Measurements from ENCODE around the gene FGD2. TPM values are rescaled to one million over a fixed set of nuclear protein-coding genes. Genes with fewer than 3 reads are reported as not detected.

The FGD2 gene
- total RNA-seq, 1 experiment from 2014 or later = 0.44 TPM

DNA sequence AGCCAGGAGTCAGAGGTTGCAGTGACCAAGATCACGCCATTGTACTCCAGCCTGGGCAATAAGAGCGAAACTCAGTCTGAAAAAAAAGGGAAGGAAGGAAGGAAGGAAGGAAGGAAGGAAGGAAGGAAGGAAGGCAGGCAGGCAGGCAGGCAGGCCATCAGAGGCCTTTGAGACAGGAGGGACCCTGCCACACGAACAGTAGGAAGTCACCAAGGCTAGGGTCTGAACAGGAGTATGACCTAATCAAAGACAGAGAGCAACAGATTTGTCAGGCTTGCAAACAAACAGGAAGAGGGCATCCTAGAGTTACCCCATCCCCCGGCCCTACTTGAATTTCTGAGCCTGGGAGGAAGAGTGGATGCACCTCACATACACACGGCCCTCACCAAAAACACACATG lies 67.1 kb downstream of the FGD2 start:
- POLR2A ChIA-PET (ENCODE audit: unreplicated experiment) = no interaction called here
- ATAC-seq = no peak

DNA sequence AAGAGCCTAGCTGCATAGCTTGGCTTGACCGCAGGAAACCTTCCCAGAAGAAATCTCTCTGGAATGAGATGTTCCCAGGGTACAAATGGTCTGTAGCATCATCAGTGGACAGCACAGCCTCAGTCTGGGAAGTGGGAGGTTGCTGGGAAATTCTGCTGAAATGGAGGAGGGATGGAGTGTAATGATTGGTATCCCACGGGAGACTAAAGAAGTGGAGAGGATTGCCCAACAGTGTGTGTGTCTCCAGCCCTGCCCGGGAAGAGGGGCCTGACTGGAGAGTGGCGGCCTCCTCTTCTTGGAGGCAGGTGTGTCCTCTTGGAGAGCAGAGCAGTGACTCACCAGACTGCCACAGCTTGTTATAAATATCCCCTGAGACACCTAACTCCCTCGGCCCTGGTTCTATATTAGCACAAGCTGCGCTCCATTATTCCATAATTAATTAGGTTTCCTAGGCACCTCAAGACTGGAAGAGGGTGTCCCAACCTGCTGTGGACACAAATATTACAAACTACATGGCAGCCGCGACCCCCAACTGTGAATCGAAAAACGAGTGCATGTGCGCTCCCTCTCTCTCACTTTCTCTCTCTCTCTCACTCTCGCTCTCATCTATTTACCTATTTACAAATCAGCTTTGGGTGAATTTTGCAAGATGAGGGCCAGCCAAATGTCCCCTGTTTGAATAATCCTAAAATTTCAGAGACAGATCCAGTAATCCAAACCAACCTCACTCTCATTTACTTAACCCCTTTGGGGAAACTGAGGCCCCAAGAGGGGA lies 68.8 kb downstream of the FGD2 start:
- CTCF ChIA-PET = no interaction called here
- ATAC-seq = 0 out of 2 replicates have a peak, but pooled peaks have one; percentile 45
- POLR2A ChIA-PET (ENCODE audit: unreplicated experiment) = interaction anchor here (0.5 kb wide), 1 partner anchor 463 kb away, joined by 3 read pairs; no protein-coding TSS in a partner anchor

More for the DNA sequence above, 67.1 kb downstream of the FGD2 start:
- BruUV-seq (replicated peaks) = no TSS peak
- Histone ChIP-seq H3K4me2 (ENCODE audit: low read length) (no peak overlapping the region), H3K27ac (ENCODE audit: low read length) (no peak overlapping the region), H3K79me2 (ENCODE audit: low read length) (no peaks in the 10 kb centered on the region), H3K9ac (ENCODE audit: low read length) (no peak overlapping the region), H4K20me1 (ENCODE audit: low read length) (no peaks in the 10 kb centered on the region), H3K9me2 (replicated peaks; ENCODE audit: low read length) (no peaks in the 10 kb centered on the region), H3K4me3 (ENCODE audit: low read length) (no peak overlapping the region), H3K36me3 (ENCODE audit: low read depth, low read length) (no peaks in the 10 kb centered on the region), H3K9me3 (ENCODE audit: low read length) (no peaks in the 10 kb centered on the region), H3K27me3 (ENCODE audit: low read length) (no peaks in the 10 kb centered on the region), H3K4me1 (ENCODE audit: insufficient read depth, low read length) (no peaks in the 10 kb centered on the region), H3F3A (ENCODE audit: low read length, unreplicated experiment) (no peaks in the 10 kb centered on the region), H2AFZ (ENCODE audit: low read length) (no peak overlapping the region)
- TF ChIP-seq EZH2phosphoT487 (IDR thresholded peaks at IDR 0.05; ENCODE audit: borderline replicate concordance, low read length) = no peak
- TF ChIP-seq, protein P1, sequence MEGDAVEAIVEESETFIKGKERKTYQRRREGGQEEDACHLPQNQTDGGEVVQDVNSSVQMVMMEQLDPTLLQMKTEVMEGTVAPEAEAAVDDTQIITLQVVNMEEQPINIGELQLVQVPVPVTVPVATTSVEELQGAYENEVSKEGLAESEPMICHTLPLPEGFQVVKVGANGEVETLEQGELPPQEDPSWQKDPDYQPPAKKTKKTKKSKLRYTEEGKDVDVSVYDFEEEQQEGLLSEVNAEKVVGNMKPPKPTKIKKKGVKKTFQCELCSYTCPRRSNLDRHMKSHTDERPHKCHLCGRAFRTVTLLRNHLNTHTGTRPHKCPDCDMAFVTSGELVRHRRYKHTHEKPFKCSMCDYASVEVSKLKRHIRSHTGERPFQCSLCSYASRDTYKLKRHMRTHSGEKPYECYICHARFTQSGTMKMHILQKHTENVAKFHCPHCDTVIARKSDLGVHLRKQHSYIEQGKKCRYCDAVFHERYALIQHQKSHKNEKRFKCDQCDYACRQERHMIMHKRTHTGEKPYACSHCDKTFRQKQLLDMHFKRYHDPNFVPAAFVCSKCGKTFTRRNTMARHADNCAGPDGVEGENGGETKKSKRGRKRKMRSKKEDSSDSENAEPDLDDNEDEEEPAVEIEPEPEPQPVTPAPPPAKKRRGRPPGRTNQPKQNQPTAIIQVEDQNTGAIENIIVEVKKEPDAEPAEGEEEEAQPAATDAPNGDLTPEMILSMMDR (conservative IDR thresholded peaks at IDR 0.05; ENCODE audit: low read depth, low read length) = no peak
- no peak for TF ChIP-seq EZH2 (IDR thresholded peaks at IDR 0.05; ENCODE audit: low read length, unreplicated experiment)
- intact Hi-C loops (cut with micrococcal nuclease) = no loop called here
- no peak for DNase-seq
- CTCF ChIA-PET = no interaction called here

DNA sequence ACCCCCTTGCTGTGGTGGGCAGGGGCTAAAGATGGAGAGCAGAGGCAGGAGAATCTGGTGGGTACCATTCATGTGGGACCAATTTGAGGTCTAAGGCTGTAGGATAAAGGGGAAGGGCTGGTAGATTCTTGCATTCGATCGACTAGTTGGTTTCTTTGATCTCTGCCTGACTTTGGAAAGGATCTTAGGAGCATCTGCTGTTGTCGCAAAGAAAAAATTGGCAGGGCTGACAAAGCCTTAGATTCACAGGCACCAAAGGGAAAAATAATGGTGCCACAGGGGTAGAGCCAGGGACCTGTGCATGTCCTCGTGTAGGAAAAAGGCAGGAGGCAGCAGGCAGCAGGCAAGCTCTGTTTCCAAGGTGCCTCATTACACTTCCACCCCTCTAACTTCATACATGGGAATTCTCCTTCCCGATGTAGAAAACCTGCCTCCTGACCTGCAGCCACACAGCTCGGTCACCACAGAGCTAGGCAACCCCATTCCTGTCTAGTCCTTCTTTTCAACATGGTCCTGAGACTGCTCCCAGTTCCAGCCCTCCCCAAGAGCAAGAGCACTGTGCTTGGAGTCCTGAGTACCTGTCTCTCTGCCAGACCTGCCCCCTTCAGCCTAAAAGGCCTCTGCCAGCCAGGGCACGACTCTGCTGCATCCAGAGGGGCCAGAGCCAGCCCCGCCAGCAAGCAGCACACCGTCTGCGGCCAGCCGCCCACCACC lies 71.9 kb downstream of the FGD2 start:
- POLR2A ChIA-PET (ENCODE audit: unreplicated experiment) = no interaction called here

More for the DNA sequence above, 68.8 kb downstream of the FGD2 start:
- Histone ChIP-seq H3K9ac (ENCODE audit: low read length) (no peak overlapping the region), H4K20me1 (ENCODE audit: low read length) (no peaks in the 10 kb centered on the region), H3K36me3 (ENCODE audit: low read depth, low read length) (no peaks in the 10 kb centered on the region), H3K9me2 (replicated peaks; ENCODE audit: low read length) (no peaks in the 10 kb centered on the region), H3F3A (ENCODE audit: low read length, unreplicated experiment) (no peaks in the 10 kb centered on the region), H3K4me2 (ENCODE audit: low read length) (no peak overlapping the region), H3K4me1 (ENCODE audit: insufficient read depth, low read length) (no peaks in the 10 kb centered on the region), H2AFZ (ENCODE audit: low read length) (no peak overlapping the region), H3K27ac (ENCODE audit: low read length) (no peak overlapping the region), H3K79me2 (ENCODE audit: low read length) (no peaks in the 10 kb centered on the region), H3K27me3 (ENCODE audit: low read length) (no peaks in the 10 kb centered on the region), H3K4me3 (ENCODE audit: low read length) (no peak overlapping the region), H3K9me3 (ENCODE audit: low read length) (no peaks in the 10 kb centered on the region)
- intact Hi-C loops (cut with micrococcal nuclease) = no loop called here
- BruUV-seq (replicated peaks) = no TSS peak
- TF ChIP-seq EZH2phosphoT487 (IDR thresholded peaks at IDR 0.05; ENCODE audit: borderline replicate concordance, low read length) = no peak
- peak; percentile 14 for DNase-seq

More for the DNA sequence above, 71.9 kb downstream of the FGD2 start:
- ATAC-seq (no peak), DNase-seq (no peak)
- TF ChIP-seq, protein P1 (conservative IDR thresholded peaks at IDR 0.05; ENCODE audit: low read depth, low read length) = no peak
- TF ChIP-seq EZH2phosphoT487 (IDR thresholded peaks at IDR 0.05; ENCODE audit: borderline replicate concordance, low read length) (no peak), EZH2 (IDR thresholded peaks at IDR 0.05; ENCODE audit: low read length, unreplicated experiment) (no peak)
- CTCF ChIA-PET = no interaction called here
- Histone ChIP-seq H3K36me3 (ENCODE audit: low read depth, low read length) (no peaks in the 10 kb centered on the region), H3K4me1 (ENCODE audit: insufficient read depth, low read length) (no peaks in the 10 kb centered on the region), H3K27me3 (ENCODE audit: low read length) (no peaks in the 10 kb centered on the region), H3K9ac (ENCODE audit: low read length) (no peak overlapping the region), H4K20me1 (ENCODE audit: low read length) (no peaks in the 10 kb centered on the region), H3K9me3 (ENCODE audit: low read length) (no peaks in the 10 kb centered on the region), H3K4me2 (ENCODE audit: low read length) (no peak overlapping the region), H3K9me2 (replicated peaks; ENCODE audit: low read length) (no peaks in the 10 kb centered on the region), H3K4me3 (ENCODE audit: low read length) (no peak overlapping the region), H3F3A (ENCODE audit: low read length, unreplicated experiment) (no peaks in the 10 kb centered on the region), H2AFZ (ENCODE audit: low read length) (no peak overlapping the region; the same call in 1 of the 2 replicates), H3K79me2 (ENCODE audit: low read length) (no peaks in the 10 kb centered on the region), H3K27ac (ENCODE audit: low read length) (no peak overlapping the region)
- no TSS peak for BruUV-seq (replicated peaks)
- intact Hi-C loops (cut with micrococcal nuclease) = no loop called here
